Activated CD4-positive, alpha-beta T cell treated with anti-CD3 and anti-CD28 coated beads for 1 hour (primary cell): ENCODE data around the gene VEZF1.

ENCODE experiments used
- DNase-seq: peaks from one replicate; pipeline ENCODE4 v3.0.0-alpha.2; 2020

VEZF1 gene

GRCh38 chr17:57925361-57925990 is 62.6 kb downstream of the VEZF1 start:
- DNase-seq: no peak

GRCh38 chr17:57924677-57925076 is 63.4 kb downstream of the VEZF1 start:
- DNase-seq: no peak
